SK-N-SH (cell line): ENCODE measurements around the gene MCM3AP. TPM values are rescaled to one million over a fixed set of nuclear protein-coding genes. Genes with fewer than 3 reads are reported as not detected.

Source experiments
- CTCF ChIA-PET: fragments of 300-600, 350-600 bp; formaldehyde crosslinking; extraction: SDS; loops from one replicate; lab custom pipeline; 2021; lab: Yijun Ruan, JAX
- POLR2A ChIA-PET: fragments of 350-600 bp; sonication (Branson Sonifier 250); formaldehyde crosslinking; extraction: SDS; loops from one replicate; lab custom pipeline; 2020; ENCODE audit warnings: antibody characterized with exemption, inconsistent platforms; lab: Yijun Ruan, JAX
- DNase-seq: peaks from one replicate; pipeline ENCODE4 v3.0.0; 2012
- H2AFZ ChIP-seq: fragments of 200-600 bp; sonication (generic); 2 replicates; pipeline ENCODE4 v1.8.1; 2016; ENCODE audit warnings: antibody characterized with exemption, mild to moderate bottlenecking, low read depth
- H3F3A ChIP-seq: fragments of 200-600 bp; sonication (generic); replicated peaks from 2 replicates; pipeline ENCODE3; 2016; ENCODE audit warnings: antibody characterized with exemption, mild to moderate bottlenecking; ENCODE audit not compliant: insufficient read depth
- H3K27ac ChIP-seq, 2 experiments: fragments of 200-500 bp in 1 of 2; fragments of 200-600 bp in 1 of 2; sonication (Bioruptor generic) in 1 of 2; sonication (generic), shearing (Covaris generic) in 1 of 2; 2 replicates each; pipeline versions ENCODE4 v1.5.1 to v1.6.1; 2014 to 2016; ENCODE audit warnings: low read depth in 2 of 2, inconsistent platforms in 1 of 2, low read length in 1 of 2, mild to moderate bottlenecking in 1 of 2, mixed read lengths in 1 of 2
- H3K27me3 ChIP-seq: fragments of 200-600 bp; sonication (generic), shearing (Covaris generic); 2 replicates; pipeline ENCODE4 v1.6.1; 2016; ENCODE audit warnings: mixed run types; ENCODE audit not compliant: insufficient read depth
- H3K36me3 ChIP-seq, 2 experiments: fragments of 200-500 bp in 1 of 2; fragments of 200-600 bp in 1 of 2; sonication (Bioruptor generic) in 1 of 2; sonication (generic) in 1 of 2; replicated peaks in 1 of 2; 2 replicates each; pipeline versions ENCODE3 to v1.5.1; 2014 to 2016; ENCODE audit warnings: low read length in 1 of 2, mild to moderate bottlenecking in 1 of 2; ENCODE audit not compliant: insufficient read depth in 2 of 2, control insufficient read depth in 1 of 2
- H3K4me1 ChIP-seq, 2 experiments: fragments of 200-500 bp in 1 of 2; fragments of 200-600 bp in 1 of 2; sonication (Bioruptor generic) in 1 of 2; sonication (generic), shearing (Covaris generic) in 1 of 2; 2 replicates each; pipeline versions ENCODE4 v1.5.1 to v1.6.1; 2014 to 2016; ENCODE audit warnings: low read depth in 1 of 2, low read length in 1 of 2, mixed run types in 1 of 2; ENCODE audit not compliant: insufficient read depth in 2 of 2, control insufficient read depth in 1 of 2
- H3K4me2 ChIP-seq: fragments of 200-600 bp; sonication (generic), shearing (Covaris generic); 2 replicates; pipeline ENCODE4 v1.6.1; 2017; ENCODE audit warnings: mixed run types
- H3K4me3 ChIP-seq, 2 experiments: fragments of 200-500 bp in 1 of 2; fragments of 200-600 bp in 1 of 2; sonication (Bioruptor generic) in 1 of 2; sonication (generic), shearing (Covaris generic) in 1 of 2; 2 replicates each; pipeline versions ENCODE4 v1.5.1 to v1.8.1; 2014 to 2016; ENCODE audit warnings: low read depth in 2 of 2, inconsistent platforms in 1 of 2, low read length in 1 of 2, mild to moderate bottlenecking in 1 of 2, mixed read lengths in 1 of 2, moderate library complexity in 1 of 2
- H3K79me2 ChIP-seq: fragments of 200-600 bp; sonication (generic); 2 replicates; pipeline ENCODE4 v1.8.1; 2017; ENCODE audit warnings: mild to moderate bottlenecking; ENCODE audit not compliant: insufficient read depth
- H3K9ac ChIP-seq: fragments of 200-600 bp; sonication (generic); 2 replicates; pipeline ENCODE4 v1.6.1; 2017; ENCODE audit warnings: mixed run types
- H3K9me2 ChIP-seq: fragments of 200-600 bp; sonication (generic); 2 replicates; pipeline ENCODE4 v1.6.1; 2017; ENCODE audit warnings: mixed run types
- H3K9me3 ChIP-seq: fragments of 200-600 bp; sonication (generic); 2 replicates; pipeline ENCODE4 v1.6.1; 2017; ENCODE audit warnings: mixed run types, mild to moderate bottlenecking, moderate library complexity
- H4K20me1 ChIP-seq: fragments of 200-600 bp; sonication (generic); 2 replicates; pipeline ENCODE4 v1.6.1; 2017; ENCODE audit warnings: mild to moderate bottlenecking, mixed run types; ENCODE audit not compliant: insufficient read depth
- GABPA ChIP-seq: IDR thresholded peaks from 2 replicates; pipeline ENCODE4 v1.4.0; 2012; ENCODE audit warnings: low read depth, mild to moderate bottlenecking
- JUND ChIP-seq: IDR thresholded peaks from 2 replicates; pipeline ENCODE4 v1.4.0; 2012
- MEF2A ChIP-seq: IDR thresholded peaks from 2 replicates; pipeline ENCODE4 v1.4.0; 2012; ENCODE audit warnings: low read depth, borderline replicate concordance
- RXRA ChIP-seq: IDR thresholded peaks from 2 replicates; pipeline ENCODE4 v1.4.0; 2012; ENCODE audit warnings: low read depth, mild to moderate bottlenecking, borderline replicate concordance
- SIN3A ChIP-seq: IDR thresholded peaks from 2 replicates; pipeline ENCODE4 v1.6.1; 2012; ENCODE audit warnings: low read depth, mild to moderate bottlenecking, low read length, moderate library complexity, borderline replicate concordance
- WGBS: methylation state at CpG from one replicate; pipeline ENCODE4 v1.1.6; 2017; ENCODE audit warnings: low lambda C conversion rate; 5-methylcytosine and 5-hydroxymethylcytosine counted together
- polyA plus RNA-seq, 3 experiments: library from polyadenylated mRNA; depleted of rRNA; stranded (reverse); fragments of >200 nt; gene quantifications; 2 replicates each; pipeline ENCODE4 v1.2.3, GENCODE V29; 2012
- TF ChIP-seq, protein P1 (sequence below): IDR thresholded peaks from 2 replicates; pipeline ENCODE4 v1.4.0; 2012; ENCODE audit warnings: low read depth
- TF ChIP-seq, protein P2 (sequence below): fragments of 200-600 bp; sonication (generic); IDR thresholded peaks from 2 replicates; pipeline ENCODE4 v1.6.1; 2017; ENCODE audit warnings: antibody characterized with exemption, mild to moderate bottlenecking, moderate library complexity
- TF ChIP-seq, protein P3 (sequence below): IDR thresholded peaks from 2 replicates; pipeline ENCODE4 v1.4.0; 2012; ENCODE audit warnings: low read depth, borderline replicate concordance

Gene MCM3AP
- polyA plus RNA-seq, 1 of the 3 experiments (the other 2 are of a cell fraction), result 42.9 TPM

DNA sequence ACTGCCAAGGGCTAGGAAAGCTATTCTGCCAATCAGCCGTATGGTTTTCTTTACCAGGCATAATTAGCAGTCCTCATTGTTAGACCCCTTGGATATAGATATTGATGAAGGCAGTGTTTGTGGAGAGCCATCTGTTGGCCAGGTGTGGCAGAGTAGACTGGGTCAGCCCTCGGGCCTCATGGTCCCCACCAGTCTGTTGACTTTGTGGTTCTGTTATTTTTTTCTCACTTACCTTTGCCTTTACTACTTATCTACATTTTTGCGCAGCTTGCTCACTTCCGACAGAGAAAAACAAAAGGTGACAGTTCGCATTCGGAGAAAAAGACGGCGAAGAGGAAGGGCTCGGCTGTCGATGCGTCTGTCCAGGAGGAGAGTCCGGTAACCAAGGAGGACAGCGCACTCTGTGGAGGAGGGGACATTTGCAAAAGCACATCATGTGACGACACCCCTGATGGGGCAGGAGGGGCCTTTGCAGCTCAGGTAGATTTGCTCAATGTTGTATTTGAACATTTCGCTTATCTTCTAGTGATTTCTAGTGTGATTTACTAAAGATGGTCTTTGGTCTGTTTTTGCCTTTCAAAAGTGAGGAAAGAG is 40.8 kb upstream of the MCM3AP start:
- peak overlapping the region; percentile 100 for H3K4me2 ChIP-seq
- WGBS, result 84% methylated on average over 15 of the region's 15 CpGs
- POLR2A ChIA-PET, result interaction anchor here (1.6 kb wide), 1 partner anchor 355 kb away, joined by 7 read pairs; no protein-coding TSS in a partner anchor

More for the DNA sequence above, 40.8 kb upstream of the MCM3AP start:
- H3F3A ChIP-seq, result peaks cover 16% of the 10 kb centered on the region
- no peaks in the 10 kb centered on the region for H3K9me2 ChIP-seq
- H3K9me3 ChIP-seq, result no peaks in the 10 kb centered on the region
- H3K36me3 ChIP-seq, result peaks cover 6 to 23% of the 10 kb centered on the region in 2 experiments
- H3K27ac ChIP-seq, result peak overlapping the region; percentile 81 to 92; a peak in 3 of 4 replicates
- DNase-seq, result no peak
- peaks cover 14 to 26% of the 10 kb centered on the region in 2 experiments; a peak in 3 of 4 replicates for H3K4me1 ChIP-seq
- H3K79me2 ChIP-seq, result peaks cover 84% of the 10 kb centered on the region
- CTCF ChIA-PET, result interaction anchor here (0.8 to 1.7 kb wide), 6 partner anchors 11 to 183 kb away, joined by 3 to 10 read pairs (median 4); no protein-coding TSS in a partner anchor
- H2AFZ ChIP-seq, result no peak overlapping the region
- H3K27me3 ChIP-seq, result no peaks in the 10 kb centered on the region
- H4K20me1 ChIP-seq, result peaks cover 8% of the 10 kb centered on the region; the same call in 1 of the 2 replicates
- peak overlapping the region; percentile 79 for H3K9ac ChIP-seq
- peak overlapping the region; percentile 68 to 84; a peak in 2 of 4 replicates for H3K4me3 ChIP-seq
- TF ChIP-seq JUND (no peak), RXRA (no peak), GABPA (no peak), SIN3A (no peak), MEF2A (no peak)
- TF ChIP-seq, protein P1, sequence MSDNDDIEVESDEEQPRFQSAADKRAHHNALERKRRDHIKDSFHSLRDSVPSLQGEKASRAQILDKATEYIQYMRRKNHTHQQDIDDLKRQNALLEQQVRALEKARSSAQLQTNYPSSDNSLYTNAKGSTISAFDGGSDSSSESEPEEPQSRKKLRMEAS, result no peak
- TF ChIP-seq, protein P2, sequence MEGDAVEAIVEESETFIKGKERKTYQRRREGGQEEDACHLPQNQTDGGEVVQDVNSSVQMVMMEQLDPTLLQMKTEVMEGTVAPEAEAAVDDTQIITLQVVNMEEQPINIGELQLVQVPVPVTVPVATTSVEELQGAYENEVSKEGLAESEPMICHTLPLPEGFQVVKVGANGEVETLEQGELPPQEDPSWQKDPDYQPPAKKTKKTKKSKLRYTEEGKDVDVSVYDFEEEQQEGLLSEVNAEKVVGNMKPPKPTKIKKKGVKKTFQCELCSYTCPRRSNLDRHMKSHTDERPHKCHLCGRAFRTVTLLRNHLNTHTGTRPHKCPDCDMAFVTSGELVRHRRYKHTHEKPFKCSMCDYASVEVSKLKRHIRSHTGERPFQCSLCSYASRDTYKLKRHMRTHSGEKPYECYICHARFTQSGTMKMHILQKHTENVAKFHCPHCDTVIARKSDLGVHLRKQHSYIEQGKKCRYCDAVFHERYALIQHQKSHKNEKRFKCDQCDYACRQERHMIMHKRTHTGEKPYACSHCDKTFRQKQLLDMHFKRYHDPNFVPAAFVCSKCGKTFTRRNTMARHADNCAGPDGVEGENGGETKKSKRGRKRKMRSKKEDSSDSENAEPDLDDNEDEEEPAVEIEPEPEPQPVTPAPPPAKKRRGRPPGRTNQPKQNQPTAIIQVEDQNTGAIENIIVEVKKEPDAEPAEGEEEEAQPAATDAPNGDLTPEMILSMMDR, result peak; percentile 20; the same call in 1 of the 2 replicates
- TF ChIP-seq, protein P3, sequence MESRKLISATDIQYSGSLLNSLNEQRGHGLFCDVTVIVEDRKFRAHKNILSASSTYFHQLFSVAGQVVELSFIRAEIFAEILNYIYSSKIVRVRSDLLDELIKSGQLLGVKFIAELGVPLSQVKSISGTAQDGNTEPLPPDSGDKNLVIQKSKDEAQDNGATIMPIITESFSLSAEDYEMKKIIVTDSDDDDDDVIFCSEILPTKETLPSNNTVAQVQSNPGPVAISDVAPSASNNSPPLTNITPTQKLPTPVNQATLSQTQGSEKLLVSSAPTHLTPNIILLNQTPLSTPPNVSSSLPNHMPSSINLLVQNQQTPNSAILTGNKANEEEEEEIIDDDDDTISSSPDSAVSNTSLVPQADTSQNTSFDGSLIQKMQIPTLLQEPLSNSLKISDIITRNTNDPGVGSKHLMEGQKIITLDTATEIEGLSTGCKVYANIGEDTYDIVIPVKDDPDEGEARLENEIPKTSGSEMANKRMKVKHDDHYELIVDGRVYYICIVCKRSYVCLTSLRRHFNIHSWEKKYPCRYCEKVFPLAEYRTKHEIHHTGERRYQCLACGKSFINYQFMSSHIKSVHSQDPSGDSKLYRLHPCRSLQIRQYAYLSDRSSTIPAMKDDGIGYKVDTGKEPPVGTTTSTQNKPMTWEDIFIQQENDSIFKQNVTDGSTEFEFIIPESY, result no peak
